Right atrium auricular region (tissue), 2 donors: ENCODE results near the gene SSBP2. TPM values are rescaled to one million over a fixed set of nuclear protein-coding genes. Genes with fewer than 3 reads are reported as not detected.

Experiments
- DNase-seq: peaks from one replicate; pipeline ENCODE4 v3.0.0-alpha.2; 2019; ENCODE audit warnings: low spot score
- H3K27ac ChIP-seq, 2 donors: fragments of 200-600 bp; sonication (generic); 1 replicate in 1 of 2; 2 replicates in 1 of 2; pipeline ENCODE4 v1.5.1; 2016 to 2019
- H3K27me3 ChIP-seq, 2 donors: fragments of 200-600 bp; sonication (generic); one replicate each; pipeline versions ENCODE4 v1.5.1 to v1.6.0; 2017 to 2019
- H3K36me3 ChIP-seq: fragments of 200-600 bp; sonication (generic); one replicate; pipeline ENCODE4 v1.5.1; 2016
- H3K4me1 ChIP-seq, 2 donors: fragments of 200-600 bp; sonication (generic); one replicate each; pipeline versions ENCODE4 v1.5.1 to v1.6.0; 2017 to 2019
- H3K4me3 ChIP-seq, 2 donors: fragments of 200-600 bp; sonication (generic); 1 replicate in 1 of 2; 2 replicates in 1 of 2; pipeline ENCODE4 v1.5.1; 2017 to 2019; ENCODE audit warnings: mild to moderate bottlenecking in 1 of 2, moderate library complexity in 1 of 2
- H3K9me3 ChIP-seq, 2 donors: fragments of 200-600 bp; sonication (generic); one replicate each; pipeline ENCODE4 v1.5.1; 2019
- CTCF ChIP-seq, 2 donors: fragments of 200-600 bp; sonication (generic); IDR thresholded peaks; one replicate each; pipeline ENCODE4 v1.5.1; 2019; ENCODE audit warnings: antibody characterized with exemption in 2 of 2
- total RNA-seq, 2 donors: library from RNA; depleted of rRNA; stranded (reverse); fragments of >200 nt; gene quantifications; one replicate each; pipeline ENCODE4 v1.1.0, GENCODE V29; 2016

Gene SSBP2
- total RNA-seq, 2 donors from 2014 or later = 29.3 to 55.1 TPM

- no peak for DNase-seq
- Histone ChIP-seq H3K27me3 (no peaks in the 10 kb centered on the region), H3K4me3 (no peak overlapping the region), H3K4me1 (peaks cover 0 to 5% of the 10 kb centered on the region in 2 donors), H3K36me3 (no peaks in the 10 kb centered on the region), H3K27ac (no peak overlapping the region), H3K9me3 (no peaks in the 10 kb centered on the region)
- no peak for TF ChIP-seq CTCF (IDR thresholded peaks at IDR 0.05)
Measured at GRCh38 chr5:81534441-81534840, 216.5 kb downstream of the SSBP2 start.

GRCh38 chr5:81533629-81534405 lies 217.1 kb downstream of the SSBP2 start:
- no peaks in the 10 kb centered on the region for H3K36me3 ChIP-seq
- H3K27ac ChIP-seq = no peak overlapping the region
- no peak for DNase-seq
- no peak overlapping the region for H3K4me3 ChIP-seq
- peaks cover 0 to 5% of the 10 kb centered on the region in 2 donors for H3K4me1 ChIP-seq
- H3K27me3 ChIP-seq = no peaks in the 10 kb centered on the region
- no peak for TF ChIP-seq CTCF (IDR thresholded peaks at IDR 0.05)
- H3K9me3 ChIP-seq = no peaks in the 10 kb centered on the region

GRCh38 chr5:81530919-81531318 lies 220.0 kb downstream of the SSBP2 start:
- Histone ChIP-seq H3K4me3 (no peak overlapping the region), H3K27me3 (no peaks in the 10 kb centered on the region), H3K27ac (no peak overlapping the region), H3K9me3 (no peaks in the 10 kb centered on the region), H3K36me3 (no peaks in the 10 kb centered on the region), H3K4me1 (peaks cover 0 to 8% of the 10 kb centered on the region in 2 donors)
- no peak for TF ChIP-seq CTCF (IDR thresholded peaks at IDR 0.05)
- no peak for DNase-seq

- Histone ChIP-seq H3K4me3 (no peak overlapping the region), H3K27ac (no peak overlapping the region), H3K36me3 (no peaks in the 10 kb centered on the region), H3K9me3 (no peaks in the 10 kb centered on the region), H3K4me1 (peaks cover 0 to 21% of the 10 kb centered on the region in 2 donors), H3K27me3 (no peaks in the 10 kb centered on the region)
- no peak for TF ChIP-seq CTCF (IDR thresholded peaks at IDR 0.05)
- DNase-seq = no peak
Measured at GRCh38 chr5:81525690-81526089, 225.2 kb downstream of the SSBP2 start.

GRCh38 chr5:81524015-81524414 lies 226.9 kb downstream of the SSBP2 start:
- Histone ChIP-seq H3K27ac (no peak overlapping the region), H3K36me3 (no peaks in the 10 kb centered on the region), H3K4me3 (no peak overlapping the region), H3K9me3 (no peaks in the 10 kb centered on the region), H3K27me3 (no peaks in the 10 kb centered on the region), H3K4me1 (peaks cover 0 to 21% of the 10 kb centered on the region in 2 donors)
- DNase-seq = no peak
- no peak for TF ChIP-seq CTCF (IDR thresholded peaks at IDR 0.05)

GRCh38 chr5:81522571-81522970 lies 228.3 kb downstream of the SSBP2 start:
- Histone ChIP-seq H3K4me3 (no peak overlapping the region), H3K4me1 (peaks cover 0 to 21% of the 10 kb centered on the region in 2 donors), H3K9me3 (no peaks in the 10 kb centered on the region), H3K27ac (no peak overlapping the region), H3K27me3 (no peaks in the 10 kb centered on the region), H3K36me3 (no peaks in the 10 kb centered on the region)
- DNase-seq = no peak
- TF ChIP-seq CTCF (IDR thresholded peaks at IDR 0.05) = no peak
